ENCODE measurements around the gene TUT4. TPM values are rescaled to one million over a fixed set of nuclear protein-coding genes. Genes with fewer than 3 reads are reported as not detected.

TUT4 gene
- total RNA-seq, 1 experiment from 2014 or later, result 67.4 TPM

DNA sequence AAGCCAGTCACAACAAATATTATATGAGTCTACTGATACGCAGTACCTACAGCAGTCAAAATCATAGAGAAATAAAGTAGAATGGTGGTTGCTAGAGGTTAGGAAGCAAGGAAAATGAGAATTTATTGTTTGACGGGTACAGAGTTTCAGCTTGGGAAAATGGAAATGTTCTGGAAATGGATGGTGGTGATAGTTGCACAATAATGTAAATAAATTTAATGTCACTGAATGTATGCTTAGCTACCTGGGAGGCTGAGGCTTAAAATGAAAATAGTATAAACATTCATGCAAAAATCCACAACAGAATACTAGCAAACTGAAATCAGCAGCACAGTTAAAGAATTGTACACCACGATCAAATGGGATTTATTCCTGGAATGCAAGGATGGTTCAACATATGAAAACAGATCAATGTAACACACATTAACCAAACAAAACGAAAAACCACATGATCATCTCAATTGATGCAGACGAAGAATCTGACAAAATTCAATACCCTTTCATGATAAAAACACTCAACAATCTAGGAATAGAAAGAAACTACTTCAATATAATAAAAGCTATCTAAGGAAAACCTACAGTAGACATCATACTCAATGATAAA is 10.7 kb downstream of the TUT4 start:
- intact Hi-C loops (cut with micrococcal nuclease; ENCODE audit: unreplicated experiment) (no loop called here), in situ Hi-C loops (cut with HindIII; ENCODE audit: low pct_unique_long_range_greater_than_20kb, low sequenced_read_pairs) (no loop called here)
- H3K4me3 ChIP-seq (ENCODE audit: low read depth in 2 of 2, low read length in 2 of 2), result no peak overlapping the region
- no peak overlapping the region for H3K27ac ChIP-seq (ENCODE audit: low read length)
- TF ChIP-seq, protein P1, sequence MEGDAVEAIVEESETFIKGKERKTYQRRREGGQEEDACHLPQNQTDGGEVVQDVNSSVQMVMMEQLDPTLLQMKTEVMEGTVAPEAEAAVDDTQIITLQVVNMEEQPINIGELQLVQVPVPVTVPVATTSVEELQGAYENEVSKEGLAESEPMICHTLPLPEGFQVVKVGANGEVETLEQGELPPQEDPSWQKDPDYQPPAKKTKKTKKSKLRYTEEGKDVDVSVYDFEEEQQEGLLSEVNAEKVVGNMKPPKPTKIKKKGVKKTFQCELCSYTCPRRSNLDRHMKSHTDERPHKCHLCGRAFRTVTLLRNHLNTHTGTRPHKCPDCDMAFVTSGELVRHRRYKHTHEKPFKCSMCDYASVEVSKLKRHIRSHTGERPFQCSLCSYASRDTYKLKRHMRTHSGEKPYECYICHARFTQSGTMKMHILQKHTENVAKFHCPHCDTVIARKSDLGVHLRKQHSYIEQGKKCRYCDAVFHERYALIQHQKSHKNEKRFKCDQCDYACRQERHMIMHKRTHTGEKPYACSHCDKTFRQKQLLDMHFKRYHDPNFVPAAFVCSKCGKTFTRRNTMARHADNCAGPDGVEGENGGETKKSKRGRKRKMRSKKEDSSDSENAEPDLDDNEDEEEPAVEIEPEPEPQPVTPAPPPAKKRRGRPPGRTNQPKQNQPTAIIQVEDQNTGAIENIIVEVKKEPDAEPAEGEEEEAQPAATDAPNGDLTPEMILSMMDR (IDR thresholded peaks at IDR 0.05), result no peak
- no peak for TF ChIP-seq POLR2AphosphoS5 (IDR thresholded peaks at IDR 0.05; ENCODE audit: low read depth, low read length)
- TF ChIP-seq SIN3A (IDR thresholded peaks at IDR 0.05; ENCODE audit: borderline replicate concordance, insufficient read depth, low read depth, low read length), result no peak
- no peak for TF ChIP-seq TCF7L2 (IDR thresholded peaks at IDR 0.05; ENCODE audit: low read depth, low read length)
- ChIA-PET CTCF (no interaction called here), POLR2A (no interaction called here)
- no peaks in the 10 kb centered on the region for H3K4me1 ChIP-seq (ENCODE audit: control insufficient read depth, insufficient read depth, low read length)
- no peaks in the 10 kb centered on the region for H3K27me3 ChIP-seq (ENCODE audit: control insufficient read depth, insufficient read depth, low read length)
- BruUV-seq (replicated peaks), result TSS peak; percentile 20
- peaks cover 12% of the 10 kb centered on the region; the same call in 1 of the 2 replicates for H3K9me3 ChIP-seq (ENCODE audit: control insufficient read depth, insufficient read depth, low read depth, low read length)
- no peaks in the 10 kb centered on the region for H3K36me3 ChIP-seq (ENCODE audit: control insufficient read depth, insufficient read depth, low read length)
- DNase-seq (ENCODE audit: low read depth, low spot score), result no peak
- no peak for ATAC-seq

- POLR2A ChIA-PET, result interaction anchor here (0.5 kb wide), 1 partner anchor 18 kb away, joined by 3 read pairs; no protein-coding TSS in a partner anchor
- in situ Hi-C loops (cut with HindIII; ENCODE audit: low pct_unique_long_range_greater_than_20kb, low sequenced_read_pairs), result no loop called here
- no peaks in the 10 kb centered on the region for H3K4me1 ChIP-seq (ENCODE audit: control insufficient read depth, insufficient read depth, low read length)
- H3K4me3 ChIP-seq (ENCODE audit: low read depth in 2 of 2, low read length in 2 of 2), result no peak overlapping the region
- ATAC-seq (no peak), DNase-seq (ENCODE audit: low read depth, low spot score) (no peak)
- H3K36me3 ChIP-seq (ENCODE audit: control insufficient read depth, insufficient read depth, low read length), result no peaks in the 10 kb centered on the region
- H3K27me3 ChIP-seq (ENCODE audit: control insufficient read depth, insufficient read depth, low read length), result no peaks in the 10 kb centered on the region
- H3K9me3 ChIP-seq (ENCODE audit: control insufficient read depth, insufficient read depth, low read depth, low read length), result peaks cover 13% of the 10 kb centered on the region; the same call in 1 of the 2 replicates
- BruUV-seq (replicated peaks), result no TSS peak
- TF ChIP-seq, protein P2, sequence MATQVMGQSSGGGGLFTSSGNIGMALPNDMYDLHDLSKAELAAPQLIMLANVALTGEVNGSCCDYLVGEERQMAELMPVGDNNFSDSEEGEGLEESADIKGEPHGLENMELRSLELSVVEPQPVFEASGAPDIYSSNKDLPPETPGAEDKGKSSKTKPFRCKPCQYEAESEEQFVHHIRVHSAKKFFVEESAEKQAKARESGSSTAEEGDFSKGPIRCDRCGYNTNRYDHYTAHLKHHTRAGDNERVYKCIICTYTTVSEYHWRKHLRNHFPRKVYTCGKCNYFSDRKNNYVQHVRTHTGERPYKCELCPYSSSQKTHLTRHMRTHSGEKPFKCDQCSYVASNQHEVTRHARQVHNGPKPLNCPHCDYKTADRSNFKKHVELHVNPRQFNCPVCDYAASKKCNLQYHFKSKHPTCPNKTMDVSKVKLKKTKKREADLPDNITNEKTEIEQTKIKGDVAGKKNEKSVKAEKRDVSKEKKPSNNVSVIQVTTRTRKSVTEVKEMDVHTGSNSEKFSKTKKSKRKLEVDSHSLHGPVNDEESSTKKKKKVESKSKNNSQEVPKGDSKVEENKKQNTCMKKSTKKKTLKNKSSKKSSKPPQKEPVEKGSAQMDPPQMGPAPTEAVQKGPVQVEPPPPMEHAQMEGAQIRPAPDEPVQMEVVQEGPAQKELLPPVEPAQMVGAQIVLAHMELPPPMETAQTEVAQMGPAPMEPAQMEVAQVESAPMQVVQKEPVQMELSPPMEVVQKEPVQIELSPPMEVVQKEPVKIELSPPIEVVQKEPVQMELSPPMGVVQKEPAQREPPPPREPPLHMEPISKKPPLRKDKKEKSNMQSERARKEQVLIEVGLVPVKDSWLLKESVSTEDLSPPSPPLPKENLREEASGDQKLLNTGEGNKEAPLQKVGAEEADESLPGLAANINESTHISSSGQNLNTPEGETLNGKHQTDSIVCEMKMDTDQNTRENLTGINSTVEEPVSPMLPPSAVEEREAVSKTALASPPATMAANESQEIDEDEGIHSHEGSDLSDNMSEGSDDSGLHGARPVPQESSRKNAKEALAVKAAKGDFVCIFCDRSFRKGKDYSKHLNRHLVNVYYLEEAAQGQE (IDR thresholded peaks at IDR 0.05; ENCODE audit: insufficient read depth in 1 of 2, low read depth in 2 of 2, low read length in 1 of 2), result no peak
- TF ChIP-seq, protein P1 (IDR thresholded peaks at IDR 0.05), result no peak
- TF ChIP-seq TCF7L2 (IDR thresholded peaks at IDR 0.05; ENCODE audit: low read depth, low read length) (no peak), POLR2AphosphoS5 (IDR thresholded peaks at IDR 0.05; ENCODE audit: low read depth, low read length) (no peak), SIN3A (IDR thresholded peaks at IDR 0.05; ENCODE audit: borderline replicate concordance, insufficient read depth, low read depth, low read length) (no peak)
- intact Hi-C loops (cut with micrococcal nuclease; ENCODE audit: unreplicated experiment), result no loop called here
- CTCF ChIA-PET, result no interaction called here
- H3K27ac ChIP-seq (ENCODE audit: low read length), result no peak overlapping the region
These were observed 17.7 kb downstream of the TUT4 start for GRCh38 chr1:52534928-52535764.

All from Panc1 (cell line).